Measurements from ENCODE around the gene HNRNPCL2.
"Not testable (repeated sequence)": the region's sequence is repeated elsewhere in the genome, so short reads cannot be mapped to it uniquely, and the experiment has no call there.

HNRNPCL2 gene

GRCh38 chr1:13116754-13117153, at the start of gene HNRNPCL2:
Gene HNRNPCL2, minus strand, starts transcription at chr1:13116854. Its CDS starts 454 bp downstream, at chr1:13116400.
- not testable (repeated sequence) for DNase-seq

DNA sequence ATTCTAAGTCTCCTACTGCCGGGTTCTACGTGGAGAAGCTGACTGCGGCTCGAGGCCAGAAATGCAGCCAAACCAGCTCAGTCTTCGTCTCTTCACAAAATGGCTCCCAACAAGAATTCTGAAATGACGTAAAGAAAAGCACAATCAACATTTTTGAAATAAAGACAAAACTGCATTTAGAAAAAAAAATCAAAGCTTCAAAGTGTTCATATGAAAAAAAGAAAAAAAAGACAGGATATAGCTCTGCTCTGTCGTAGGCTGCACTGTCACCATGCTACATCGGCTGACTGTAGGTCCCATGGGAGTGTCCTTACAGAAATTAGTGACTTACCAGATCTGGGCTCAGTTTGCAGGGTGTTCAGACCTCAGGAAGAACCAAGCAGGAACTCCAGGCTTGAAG, 48.9 kb upstream of the HNRNPCL2 start, which contains the start of gene HNRNPCL4:
HNRNPCL4 (minus strand) TSS at position 101 of the 400 bp plus-strand sequence. CDS start 164 bp downstream, outside the sequence.
- not testable (repeated sequence) for DNase-seq

- not testable (repeated sequence) for DNase-seq
Measured at GRCh38 chr1:13155909-13156308, 39.3 kb upstream of the HNRNPCL2 start, which contains the start of gene PRAMEF26. Gene PRAMEF26, minus strand, starts transcription at chr1:13156009. Its CDS starts 2,914 bp downstream, at chr1:13153095.

DNA sequence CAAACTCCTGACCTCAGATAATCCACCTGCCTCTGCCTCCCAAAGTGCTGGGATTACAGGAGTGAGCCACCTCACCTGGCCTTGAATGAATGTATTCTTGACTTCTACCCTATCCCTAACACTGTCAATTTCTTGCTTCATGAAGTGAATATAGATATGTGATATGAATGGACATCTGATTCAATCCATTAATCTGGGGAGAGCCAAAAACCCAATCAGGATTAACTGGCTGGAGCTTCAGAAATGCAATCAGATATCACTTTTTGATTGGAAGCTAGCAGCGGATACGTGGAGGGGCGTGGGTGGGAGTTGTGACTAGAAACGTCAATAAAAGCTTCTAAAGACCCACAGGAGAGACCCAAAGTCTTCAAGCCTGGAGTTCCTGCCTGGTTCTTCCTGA, 46.2 kb downstream of the HNRNPCL2 start, which contains the start of gene PRAMEF25:
PRAMEF25 (plus strand) TSS at position 301 of the 400 bp plus-strand sequence. CDS start 2,920 bp downstream, outside the sequence.
- not testable (repeated sequence) for DNase-seq
